SH-SY5Y (cell line): ENCODE results near the gene PCSK5.

Experiments
- GATA2 ChIP-seq: IDR thresholded peaks from 2 replicates; pipeline ENCODE4 v1.6.1; 2011; ENCODE audit warnings: mild to moderate bottlenecking, low read depth, low read length
- GATA3 ChIP-seq: IDR thresholded peaks from 2 replicates; pipeline ENCODE4 v1.6.1; 2011; ENCODE audit warnings: low read depth, mild to moderate bottlenecking, low read length, moderate library complexity

GRCh38 chr9:75855509-75855908, 35.0 kb upstream of the PCSK5 start:
- TF ChIP-seq GATA2 = no peak
- no peak for TF ChIP-seq GATA3
